ENCODE data around the gene ABLIM1. TPM values are rescaled to one million over a fixed set of nuclear protein-coding genes. Genes with fewer than 3 reads are reported as not detected.

ABLIM1 gene
- polyA plus RNA-seq, 3 donors: 0.33 to 0.91 (median 0.57) TPM

- H3K4me3 Mint-ChIP-seq: no peak overlapping the region
- Histone ChIP-seq H3K4me3 (replicated peaks in 1 of 3; ENCODE audit: low read depth in 2 of 3, low read length in 3 of 3) (no peak overlapping the region), H3K36me3 (replicated peaks in 1 of 2; ENCODE audit: control insufficient read depth in 1 of 2, insufficient read depth in 2 of 2, low read length in 2 of 2) (no peaks in the 10 kb centered on the region), H3K9ac (ENCODE audit: insufficient read depth, low read length, poor library complexity, severe bottlenecking) (no peak overlapping the region), H3K79me2 (ENCODE audit: insufficient read depth, low read length) (no peaks in the 10 kb centered on the region), H3K4me1 (ENCODE audit: control insufficient read depth in 1 of 2, insufficient read depth in 2 of 2, low read length in 2 of 2) (no peaks in the 10 kb centered on the region), H4K20me1 (ENCODE audit: insufficient read depth, low read length) (no peaks in the 10 kb centered on the region), H2AFZ (ENCODE audit: insufficient read depth, low read depth, low read length, poor library complexity, severe bottlenecking) (no peak overlapping the region), H3K4me2 (replicated peaks; ENCODE audit: extremely low read depth, low read length, poor library complexity, severe bottlenecking) (no peak overlapping the region), H3K27me3 (ENCODE audit: control insufficient read depth in 2 of 2, insufficient read depth in 2 of 2, low read length in 2 of 2) (no peaks in the 10 kb centered on the region), H3K27ac (ENCODE audit: low read depth in 1 of 2, low read length in 2 of 2) (no peak overlapping the region), H3K9me3 (replicated peaks in 1 of 2; ENCODE audit: control insufficient read depth in 1 of 2, insufficient read depth in 1 of 2, low read length in 2 of 2) (no peaks in the 10 kb centered on the region)
- WGBS (ENCODE audit: insufficient coverage): 93% methylated on average over 6 of the region's 9 CpGs
- TF ChIP-seq, protein P1, sequence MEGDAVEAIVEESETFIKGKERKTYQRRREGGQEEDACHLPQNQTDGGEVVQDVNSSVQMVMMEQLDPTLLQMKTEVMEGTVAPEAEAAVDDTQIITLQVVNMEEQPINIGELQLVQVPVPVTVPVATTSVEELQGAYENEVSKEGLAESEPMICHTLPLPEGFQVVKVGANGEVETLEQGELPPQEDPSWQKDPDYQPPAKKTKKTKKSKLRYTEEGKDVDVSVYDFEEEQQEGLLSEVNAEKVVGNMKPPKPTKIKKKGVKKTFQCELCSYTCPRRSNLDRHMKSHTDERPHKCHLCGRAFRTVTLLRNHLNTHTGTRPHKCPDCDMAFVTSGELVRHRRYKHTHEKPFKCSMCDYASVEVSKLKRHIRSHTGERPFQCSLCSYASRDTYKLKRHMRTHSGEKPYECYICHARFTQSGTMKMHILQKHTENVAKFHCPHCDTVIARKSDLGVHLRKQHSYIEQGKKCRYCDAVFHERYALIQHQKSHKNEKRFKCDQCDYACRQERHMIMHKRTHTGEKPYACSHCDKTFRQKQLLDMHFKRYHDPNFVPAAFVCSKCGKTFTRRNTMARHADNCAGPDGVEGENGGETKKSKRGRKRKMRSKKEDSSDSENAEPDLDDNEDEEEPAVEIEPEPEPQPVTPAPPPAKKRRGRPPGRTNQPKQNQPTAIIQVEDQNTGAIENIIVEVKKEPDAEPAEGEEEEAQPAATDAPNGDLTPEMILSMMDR (IDR thresholded peaks at IDR 0.05): no peak
- H3K9me3 Mint-ChIP-seq: peaks cover 0 to 2% (median 0%) of the 10 kb centered on the region in 7 donors
- no peak for DNase-seq
- H3K4me1 Mint-ChIP-seq: no peaks in the 10 kb centered on the region
- no peak overlapping the region for H3K27ac Mint-ChIP-seq
- no peaks in the 10 kb centered on the region for H3K36me3 Mint-ChIP-seq
- peaks cover 0 to 4% (median 1%) of the 10 kb centered on the region in 3 donors for H3K27me3 Mint-ChIP-seq (ENCODE audit: low read depth in 3 of 3)
- intact Hi-C loops (cut with micrococcal nuclease): no loop called here
Observed at GRCh38 chr10:114453576-114453975, 204.5 kb downstream of the ABLIM1 start.

GRCh38 chr10:114448897-114449296 lies 209.2 kb downstream of the ABLIM1 start:
- no CpG with 5 or more reads among the region's 2 CpGs for WGBS (ENCODE audit: insufficient coverage)
- Histone ChIP-seq H3K4me2 (replicated peaks; ENCODE audit: extremely low read depth, low read length, poor library complexity, severe bottlenecking) (no peak overlapping the region), H3K36me3 (replicated peaks in 1 of 2; ENCODE audit: control insufficient read depth in 1 of 2, insufficient read depth in 2 of 2, low read length in 2 of 2) (no peaks in the 10 kb centered on the region), H3K27me3 (ENCODE audit: control insufficient read depth in 2 of 2, insufficient read depth in 2 of 2, low read length in 2 of 2) (no peaks in the 10 kb centered on the region), H3K27ac (ENCODE audit: low read depth in 1 of 2, low read length in 2 of 2) (no peak overlapping the region), H3K4me3 (replicated peaks in 1 of 3; ENCODE audit: low read depth in 2 of 3, low read length in 3 of 3) (no peak overlapping the region), H3K4me1 (ENCODE audit: control insufficient read depth in 1 of 2, insufficient read depth in 2 of 2, low read length in 2 of 2) (no peaks in the 10 kb centered on the region), H4K20me1 (ENCODE audit: insufficient read depth, low read length) (no peaks in the 10 kb centered on the region), H3K79me2 (ENCODE audit: insufficient read depth, low read length) (no peaks in the 10 kb centered on the region), H2AFZ (ENCODE audit: insufficient read depth, low read depth, low read length, poor library complexity, severe bottlenecking) (no peak overlapping the region), H3K9me3 (replicated peaks in 1 of 2; ENCODE audit: control insufficient read depth in 1 of 2, insufficient read depth in 1 of 2, low read length in 2 of 2) (no peaks in the 10 kb centered on the region), H3K9ac (ENCODE audit: insufficient read depth, low read length, poor library complexity, severe bottlenecking) (no peak overlapping the region)
- H3K36me3 Mint-ChIP-seq: no peaks in the 10 kb centered on the region
- no peak overlapping the region for H3K27ac Mint-ChIP-seq
- no peak for DNase-seq
- no peaks in the 10 kb centered on the region for H3K4me1 Mint-ChIP-seq
- TF ChIP-seq, protein P1 (IDR thresholded peaks at IDR 0.05): no peak
- peaks cover 0 to 3% (median 1%) of the 10 kb centered on the region in 3 donors for H3K27me3 Mint-ChIP-seq (ENCODE audit: low read depth in 3 of 3)
- peaks cover 0 to 2% (median 0%) of the 10 kb centered on the region in 7 donors for H3K9me3 Mint-ChIP-seq
- intact Hi-C loops (cut with micrococcal nuclease): no loop called here
- H3K4me3 Mint-ChIP-seq: no peak overlapping the region

All from CD14-positive monocyte (primary cell).